CD4-positive, alpha-beta T cell treated with Interleukin-6 for 4 hours (primary cell): ENCODE results near the gene KXD1.
"Not testable (repeated sequence)": the region's sequence is repeated elsewhere in the genome, so short reads cannot be mapped to it uniquely, and the experiment has no call there.

Source experiments
- DNase-seq: peaks from one replicate; pipeline ENCODE4 v3.0.0-alpha.2; 2020; ENCODE audit warnings: mixed read lengths

Gene KXD1

GRCh38 chr19:18537431-18537830 is 20.2 kb upstream of the KXD1 start:
- DNase-seq = no peak

GRCh38 chr19:18538115-18538514 is 19.6 kb upstream of the KXD1 start:
- DNase-seq = no peak

- no peak for DNase-seq
Measured at GRCh38 chr19:18539372-18539771, 18.3 kb upstream of the KXD1 start.

GRCh38 chr19:18540200-18540599 is 17.5 kb upstream of the KXD1 start:
- DNase-seq = not testable (repeated sequence)

- DNase-seq = no peak
Measured at GRCh38 chr19:18541258-18541991, 16.2 kb upstream of the KXD1 start.

GRCh38 chr19:18541992-18542940 is 15.4 kb upstream of the KXD1 start:
- DNase-seq = no peak

GRCh38 chr19:18542941-18543813 is 14.5 kb upstream of the KXD1 start, which contains the start of gene FKBP8:
TSS of gene FKBP8 (minus strand) at chr19:18543573. CDS start at chr19:18541970, 1,603 bp downstream.
- DNase-seq = peak; percentile 97

GRCh38 chr19:18543814-18544475 is 13.7 kb upstream of the KXD1 start:
- DNase-seq = peak; percentile 85

GRCh38 chr19:18551631-18552030 is 6.0 kb upstream of the KXD1 start:
- DNase-seq = no peak

GRCh38 chr19:18558202-18558555 is 509 bp downstream of the KXD1 start:
- no peak for DNase-seq

- no peak for DNase-seq
Measured at GRCh38 chr19:18558604-18559003, 934 bp downstream of the KXD1 start.

- no peak for DNase-seq
Measured at GRCh38 chr19:18559685-18560084, 2.0 kb downstream of the KXD1 start.

GRCh38 chr19:18562086-18562485 is 4.4 kb downstream of the KXD1 start:
- no peak for DNase-seq

- DNase-seq = no peak
Measured at GRCh38 chr19:18566953-18567352, 9.3 kb downstream of the KXD1 start.

GRCh38 chr19:18568367-18568766 is 10.7 kb downstream of the KXD1 start:
- no peak for DNase-seq

GRCh38 chr19:18571564-18572344 is 14.1 kb downstream of the KXD1 start, which contains the start of gene UBA52:
TSS of gene UBA52 (plus strand) at chr19:18571857. CDS start at chr19:18573301, 1,444 bp downstream.
- peak; percentile 99 for DNase-seq

- DNase-seq = no peak
Measured at GRCh38 chr19:18574691-18575291, 17.1 kb downstream of the KXD1 start.

GRCh38 chr19:18576383-18576782 is 18.7 kb downstream of the KXD1 start:
- DNase-seq = no peak

GRCh38 chr19:18577365-18577914 is 19.8 kb downstream of the KXD1 start:
- no peak for DNase-seq

GRCh38 chr19:18580311-18580710 is 22.6 kb downstream of the KXD1 start:
- no peak for DNase-seq

- no peak for DNase-seq
Measured at GRCh38 chr19:18586306-18586705, 28.6 kb downstream of the KXD1 start.
